ENCODE results near the gene SPATA16. TPM values are rescaled to one million over a fixed set of nuclear protein-coding genes. Genes with fewer than 3 reads are reported as not detected.
"Not testable (repeated sequence)": the region's sequence is repeated elsewhere in the genome, so short reads cannot be mapped to it uniquely, and the experiment has no call there.

SPATA16 gene
- total RNA-seq, 1 experiment from 2014 or later = not detected

DNA sequence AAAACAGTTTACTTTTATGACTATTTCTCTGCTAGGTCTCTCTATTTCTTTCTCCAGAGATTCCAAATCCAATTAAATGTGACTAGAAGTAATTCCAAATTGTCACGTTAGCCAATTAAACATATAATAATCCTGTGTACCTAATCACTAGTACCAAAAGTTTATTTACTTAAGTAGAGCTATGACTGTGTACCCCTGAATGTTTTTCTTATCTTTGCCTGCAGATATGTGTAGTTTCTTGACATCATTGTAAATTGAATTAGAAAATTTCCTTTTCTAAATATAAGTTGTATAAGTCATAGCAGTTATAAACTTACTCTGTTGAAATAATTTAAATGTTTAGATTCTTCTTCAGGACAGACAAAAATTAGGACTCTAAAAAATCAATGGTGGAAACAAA is 163.3 kb downstream of the SPATA16 start:
- Histone ChIP-seq H3K27me3 (ENCODE audit: low read length) (no peaks in the 10 kb centered on the region), H3K27ac (ENCODE audit: low read length) (no peak overlapping the region), H3K9ac (ENCODE audit: low read length) (no peak overlapping the region), H4K20me1 (ENCODE audit: insufficient read depth, low read depth, low read length) (no peaks in the 10 kb centered on the region), H3K4me2 (ENCODE audit: low read depth, low read length, poor library complexity, severe bottlenecking) (no peak overlapping the region), H3K36me3 (ENCODE audit: insufficient read depth, low read length) (no peaks in the 10 kb centered on the region), H3K9me2 (replicated peaks; ENCODE audit: insufficient read depth, low read length) (no peaks in the 10 kb centered on the region), H3K79me2 (ENCODE audit: low read length) (no peaks in the 10 kb centered on the region), H3K9me3 (ENCODE audit: low read length) (no peaks in the 10 kb centered on the region), H3K4me3 (ENCODE audit: low read length) (no peak overlapping the region), H2AFZ (ENCODE audit: low read length) (no peak overlapping the region), H3K4me1 (ENCODE audit: low read length) (no peaks in the 10 kb centered on the region)
- DNase-seq = no peak

DNA sequence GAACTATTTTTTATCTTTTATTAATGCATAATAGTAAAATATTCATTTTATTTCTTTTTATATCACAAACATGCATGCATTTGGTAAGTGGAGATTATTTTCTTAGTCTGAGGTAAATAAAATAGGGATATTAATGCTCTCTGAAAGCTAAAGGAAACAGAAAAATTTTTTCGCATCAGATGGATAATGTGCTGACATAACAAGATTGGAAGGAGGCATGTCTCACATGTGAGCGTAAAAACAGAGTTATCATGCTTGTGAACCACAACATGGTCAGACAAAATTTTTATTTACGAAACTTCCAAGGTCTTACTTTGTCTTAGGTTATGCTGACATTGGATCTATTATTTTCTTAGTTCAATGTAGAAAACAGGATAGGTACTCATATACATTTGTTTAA is 166.1 kb downstream of the SPATA16 start:
- Histone ChIP-seq H3K9ac (ENCODE audit: low read length) (no peak overlapping the region), H3K9me2 (replicated peaks; ENCODE audit: insufficient read depth, low read length) (no peaks in the 10 kb centered on the region), H3K79me2 (ENCODE audit: low read length) (no peaks in the 10 kb centered on the region), H3K4me1 (ENCODE audit: low read length) (no peaks in the 10 kb centered on the region), H2AFZ (ENCODE audit: low read length) (no peak overlapping the region), H4K20me1 (ENCODE audit: insufficient read depth, low read depth, low read length) (no peaks in the 10 kb centered on the region), H3K36me3 (ENCODE audit: insufficient read depth, low read length) (no peaks in the 10 kb centered on the region), H3K27ac (ENCODE audit: low read length) (no peak overlapping the region), H3K4me2 (ENCODE audit: low read depth, low read length, poor library complexity, severe bottlenecking) (no peak overlapping the region), H3K4me3 (ENCODE audit: low read length) (no peak overlapping the region), H3K9me3 (ENCODE audit: low read length) (no peaks in the 10 kb centered on the region), H3K27me3 (ENCODE audit: low read length) (no peaks in the 10 kb centered on the region)
- no peak for DNase-seq

DNA sequence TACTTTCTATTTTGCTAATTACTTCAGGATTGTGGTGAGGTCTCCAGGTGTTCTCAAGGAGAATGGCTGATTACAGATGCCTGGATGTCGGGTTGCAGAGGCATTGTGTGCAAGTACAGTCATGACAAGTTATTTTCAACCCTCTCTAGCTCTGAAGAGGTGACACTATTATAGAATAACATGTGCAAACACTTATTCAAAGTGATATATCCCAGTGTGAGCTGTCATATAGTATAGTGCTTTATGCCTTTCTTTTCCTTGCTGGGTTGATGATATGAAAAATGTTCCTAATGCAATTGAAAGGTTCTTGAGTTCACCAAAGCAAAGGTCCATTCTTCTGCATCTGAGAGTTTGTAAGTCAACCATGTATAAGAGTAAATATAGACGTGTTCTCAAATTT is 167.2 kb downstream of the SPATA16 start:
- Histone ChIP-seq H3K9me3 (ENCODE audit: low read length) (no peaks in the 10 kb centered on the region), H3K4me3 (ENCODE audit: low read length) (no peak overlapping the region), H2AFZ (ENCODE audit: low read length) (no peak overlapping the region), H3K27ac (ENCODE audit: low read length) (no peak overlapping the region), H4K20me1 (ENCODE audit: insufficient read depth, low read depth, low read length) (no peaks in the 10 kb centered on the region), H3K27me3 (ENCODE audit: low read length) (no peaks in the 10 kb centered on the region), H3K4me1 (ENCODE audit: low read length) (no peaks in the 10 kb centered on the region), H3K9me2 (replicated peaks; ENCODE audit: insufficient read depth, low read length) (no peaks in the 10 kb centered on the region), H3K79me2 (ENCODE audit: low read length) (no peaks in the 10 kb centered on the region), H3K4me2 (ENCODE audit: low read depth, low read length, poor library complexity, severe bottlenecking) (no peak overlapping the region), H3K9ac (ENCODE audit: low read length) (no peak overlapping the region), H3K36me3 (ENCODE audit: insufficient read depth, low read length) (no peaks in the 10 kb centered on the region)
- no peak for DNase-seq

DNA sequence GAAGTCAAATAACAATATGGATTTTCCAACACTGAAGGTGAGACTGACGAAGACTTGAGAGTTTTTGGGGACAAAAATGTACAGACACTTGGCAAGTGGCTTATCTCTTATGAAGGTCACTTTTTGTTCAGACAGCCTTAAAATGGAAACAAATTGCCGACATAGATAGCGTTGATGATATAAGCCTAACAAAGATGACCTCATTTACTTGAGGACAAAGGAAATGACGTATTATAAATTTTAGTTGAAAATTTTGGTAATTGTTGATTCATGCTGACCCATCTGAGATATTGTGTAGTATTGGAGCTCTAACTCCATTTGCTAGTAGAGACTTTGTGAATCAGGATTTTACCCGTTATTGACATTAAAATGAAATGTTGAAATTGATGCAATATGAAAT is 168.3 kb downstream of the SPATA16 start:
- no peaks in the 10 kb centered on the region for H3K36me3 ChIP-seq (ENCODE audit: insufficient read depth, low read length)
- no peaks in the 10 kb centered on the region for H3K27me3 ChIP-seq (ENCODE audit: low read length)
- no peaks in the 10 kb centered on the region for H3K79me2 ChIP-seq (ENCODE audit: low read length)
- no peaks in the 10 kb centered on the region for H3K9me2 ChIP-seq (replicated peaks; ENCODE audit: insufficient read depth, low read length)
- no peak overlapping the region for H3K9ac ChIP-seq (ENCODE audit: low read length)
- H4K20me1 ChIP-seq (ENCODE audit: insufficient read depth, low read depth, low read length) = no peaks in the 10 kb centered on the region
- H3K27ac ChIP-seq (ENCODE audit: low read length) = no peak overlapping the region
- no peaks in the 10 kb centered on the region for H3K4me1 ChIP-seq (ENCODE audit: low read length)
- no peaks in the 10 kb centered on the region for H3K9me3 ChIP-seq (ENCODE audit: low read length)
- H3K4me2 ChIP-seq (ENCODE audit: low read depth, low read length, poor library complexity, severe bottlenecking) = no peak overlapping the region
- DNase-seq = no peak
- no peak overlapping the region for H2AFZ ChIP-seq (ENCODE audit: low read length)
- H3K4me3 ChIP-seq (ENCODE audit: low read length) = no peak overlapping the region

DNA sequence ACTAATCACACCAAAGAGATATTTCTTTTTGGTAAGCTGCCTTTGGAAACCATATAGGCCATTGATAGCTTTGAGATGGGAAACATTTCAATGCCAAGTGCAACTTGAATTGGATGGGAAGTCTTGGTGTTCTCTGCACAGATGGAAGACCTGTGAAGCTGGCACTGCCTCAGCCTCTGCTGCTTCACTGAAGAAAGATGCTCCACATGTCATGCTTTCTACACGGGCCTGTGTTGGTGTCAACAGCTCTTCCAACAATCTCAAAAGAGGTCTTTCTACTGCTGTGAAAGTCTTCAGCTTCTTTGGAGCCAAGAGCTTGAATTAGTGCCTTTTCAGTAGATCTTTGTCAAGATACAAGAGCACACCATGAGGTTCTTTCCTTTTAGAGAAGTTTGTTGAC is 169.0 kb downstream of the SPATA16 start:
- no peaks in the 10 kb centered on the region for H3K9me2 ChIP-seq (replicated peaks; ENCODE audit: insufficient read depth, low read length)
- H3K27ac ChIP-seq (ENCODE audit: low read length) = no peak overlapping the region
- H3K9me3 ChIP-seq (ENCODE audit: low read length) = no peaks in the 10 kb centered on the region
- H3K27me3 ChIP-seq (ENCODE audit: low read length) = no peaks in the 10 kb centered on the region
- H3K36me3 ChIP-seq (ENCODE audit: insufficient read depth, low read length) = no peaks in the 10 kb centered on the region
- H3K9ac ChIP-seq (ENCODE audit: low read length) = no peak overlapping the region
- H3K4me3 ChIP-seq (ENCODE audit: low read length) = no peak overlapping the region
- DNase-seq = no peak
- no peak overlapping the region for H3K4me2 ChIP-seq (ENCODE audit: low read depth, low read length, poor library complexity, severe bottlenecking)
- no peaks in the 10 kb centered on the region for H4K20me1 ChIP-seq (ENCODE audit: insufficient read depth, low read depth, low read length)
- no peaks in the 10 kb centered on the region for H3K4me1 ChIP-seq (ENCODE audit: low read length)
- no peaks in the 10 kb centered on the region for H3K79me2 ChIP-seq (ENCODE audit: low read length)
- no peak overlapping the region for H2AFZ ChIP-seq (ENCODE audit: low read length)

DNA sequence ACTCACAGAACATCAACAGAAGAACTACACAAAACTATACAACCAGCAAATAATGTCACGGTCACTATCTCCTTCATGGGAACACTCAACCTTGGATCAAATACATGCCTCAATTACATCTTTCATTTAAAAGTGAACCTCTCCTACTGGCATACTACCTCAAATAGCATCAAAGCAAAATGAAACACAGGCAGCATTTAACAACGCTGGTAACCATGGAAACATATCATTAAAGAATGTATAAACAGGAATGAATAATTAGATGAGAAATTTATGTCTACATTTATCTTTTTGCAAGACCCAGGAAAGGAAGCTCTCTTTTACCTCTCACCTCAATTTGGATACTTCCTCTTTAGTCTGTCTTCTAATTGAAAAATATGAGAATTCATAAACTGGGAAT is 172.4 kb downstream of the SPATA16 start:
- Histone ChIP-seq H2AFZ (ENCODE audit: low read length) (no peak overlapping the region), H3K27ac (ENCODE audit: low read length) (no peak overlapping the region), H3K9me2 (replicated peaks; ENCODE audit: insufficient read depth, low read length) (no peaks in the 10 kb centered on the region), H3K9ac (ENCODE audit: low read length) (no peak overlapping the region), H3K4me1 (ENCODE audit: low read length) (no peaks in the 10 kb centered on the region), H3K4me3 (ENCODE audit: low read length) (no peak overlapping the region), H3K79me2 (ENCODE audit: low read length) (no peaks in the 10 kb centered on the region), H4K20me1 (ENCODE audit: insufficient read depth, low read depth, low read length) (no peaks in the 10 kb centered on the region), H3K27me3 (ENCODE audit: low read length) (no peaks in the 10 kb centered on the region), H3K4me2 (ENCODE audit: low read depth, low read length, poor library complexity, severe bottlenecking) (no peak overlapping the region), H3K9me3 (ENCODE audit: low read length) (no peaks in the 10 kb centered on the region), H3K36me3 (ENCODE audit: insufficient read depth, low read length) (no peaks in the 10 kb centered on the region)
- no peak for DNase-seq

DNA sequence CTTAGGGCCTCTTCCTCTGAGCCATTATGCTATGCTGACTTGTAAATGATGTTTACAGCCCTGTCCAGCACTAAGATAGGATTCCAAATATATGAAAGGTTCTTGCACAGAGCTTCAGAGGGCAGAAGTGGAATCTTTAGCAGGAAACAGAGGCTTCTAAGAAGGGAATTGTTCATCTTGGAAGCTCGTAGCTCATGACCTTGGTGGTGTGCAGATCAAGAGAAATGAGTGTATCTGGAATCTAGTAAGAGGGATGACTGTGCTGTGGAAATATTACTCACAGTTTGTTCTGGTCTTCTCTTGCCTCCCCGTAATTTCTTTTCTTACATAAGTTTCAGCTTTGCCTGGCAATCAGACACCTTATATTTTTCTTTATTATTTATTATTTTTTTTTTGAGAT is 175.8 kb downstream of the SPATA16 start:
- no peak overlapping the region for H2AFZ ChIP-seq (ENCODE audit: low read length)
- no peak overlapping the region for H3K4me2 ChIP-seq (ENCODE audit: low read depth, low read length, poor library complexity, severe bottlenecking)
- H3K27ac ChIP-seq (ENCODE audit: low read length) = no peak overlapping the region
- H3K27me3 ChIP-seq (ENCODE audit: low read length) = no peaks in the 10 kb centered on the region
- no peaks in the 10 kb centered on the region for H3K36me3 ChIP-seq (ENCODE audit: insufficient read depth, low read length)
- H3K4me3 ChIP-seq (ENCODE audit: low read length) = no peak overlapping the region
- no peak overlapping the region for H3K9ac ChIP-seq (ENCODE audit: low read length)
- no peaks in the 10 kb centered on the region for H3K4me1 ChIP-seq (ENCODE audit: low read length)
- no peaks in the 10 kb centered on the region for H3K9me2 ChIP-seq (replicated peaks; ENCODE audit: insufficient read depth, low read length)
- no peaks in the 10 kb centered on the region for H3K9me3 ChIP-seq (ENCODE audit: low read length)
- no peaks in the 10 kb centered on the region for H3K79me2 ChIP-seq (ENCODE audit: low read length)
- no peak for DNase-seq
- H4K20me1 ChIP-seq (ENCODE audit: insufficient read depth, low read depth, low read length) = no peaks in the 10 kb centered on the region

DNA sequence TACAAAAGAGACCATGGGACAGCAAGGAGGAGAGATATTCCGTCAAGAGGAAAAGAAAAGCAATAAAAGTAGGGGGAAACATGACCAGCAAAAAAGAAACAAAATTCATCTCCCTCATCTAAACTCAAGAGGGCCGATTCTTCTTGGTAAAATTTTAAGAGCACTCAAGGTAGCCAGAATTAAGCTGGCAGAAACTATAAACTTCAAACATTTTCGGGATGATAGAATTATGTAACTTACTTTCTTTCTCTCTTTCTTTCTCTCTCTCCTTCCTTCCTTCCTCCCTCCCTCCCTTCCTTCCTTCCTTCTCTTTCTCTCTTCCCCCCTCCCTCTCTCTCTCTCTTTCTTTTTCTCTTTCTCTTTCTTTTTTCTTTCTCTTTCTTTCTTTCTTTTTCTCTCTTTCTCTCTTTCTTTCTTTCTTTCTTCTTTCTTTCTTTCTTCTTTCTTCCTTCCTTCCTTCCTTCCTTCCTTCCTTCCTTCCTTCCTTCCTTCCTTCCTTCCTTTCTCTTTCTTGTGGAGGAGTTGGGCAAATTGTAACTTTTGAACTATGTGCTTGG is 180.3 kb downstream of the SPATA16 start:
- not testable (repeated sequence) for H3K27me3 ChIP-seq (ENCODE audit: low read length); DNase-seq; H3K9me2 ChIP-seq (replicated peaks; ENCODE audit: insufficient read depth, low read length); H3K9me3 ChIP-seq (ENCODE audit: low read length); H2AFZ ChIP-seq (ENCODE audit: low read length); H3K9ac ChIP-seq (ENCODE audit: low read length); H3K79me2 ChIP-seq (ENCODE audit: low read length); H3K4me2 ChIP-seq (ENCODE audit: low read depth, low read length, poor library complexity, severe bottlenecking); H3K27ac ChIP-seq (ENCODE audit: low read length); H3K4me3 ChIP-seq (ENCODE audit: low read length); H3K4me1 ChIP-seq (ENCODE audit: low read length); H4K20me1 ChIP-seq (ENCODE audit: insufficient read depth, low read depth, low read length); H3K36me3 ChIP-seq (ENCODE audit: insufficient read depth, low read length)

DNA sequence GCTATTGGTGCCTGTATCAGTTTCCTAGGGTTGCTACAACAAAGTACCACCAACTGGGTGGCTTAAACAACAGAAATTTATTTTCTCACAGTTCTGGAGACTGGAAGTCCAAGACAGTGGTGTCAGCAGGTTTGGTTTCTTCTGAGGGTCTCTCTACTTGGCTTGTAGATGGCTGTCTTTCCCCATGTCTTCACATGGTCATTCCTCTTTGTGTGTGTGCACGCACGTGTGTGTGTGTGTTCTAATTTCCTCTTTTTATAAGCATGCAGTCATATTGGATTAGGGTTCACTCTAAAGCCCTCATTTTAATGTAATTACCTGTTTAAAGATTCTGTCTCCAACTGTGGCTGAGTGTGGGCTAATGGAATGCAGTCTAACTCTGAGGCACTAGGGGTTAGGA is 182.5 kb downstream of the SPATA16 start:
- Histone ChIP-seq H3K4me3 (ENCODE audit: low read length) (no peak overlapping the region), H3K9ac (ENCODE audit: low read length) (no peak overlapping the region), H3K9me3 (ENCODE audit: low read length) (no peaks in the 10 kb centered on the region), H3K4me2 (ENCODE audit: low read depth, low read length, poor library complexity, severe bottlenecking) (no peak overlapping the region), H2AFZ (ENCODE audit: low read length) (no peak overlapping the region), H3K27me3 (ENCODE audit: low read length) (no peaks in the 10 kb centered on the region), H3K36me3 (ENCODE audit: insufficient read depth, low read length) (no peaks in the 10 kb centered on the region), H3K4me1 (ENCODE audit: low read length) (no peaks in the 10 kb centered on the region), H4K20me1 (ENCODE audit: insufficient read depth, low read depth, low read length) (no peaks in the 10 kb centered on the region), H3K79me2 (ENCODE audit: low read length) (no peaks in the 10 kb centered on the region), H3K27ac (ENCODE audit: low read length) (no peak overlapping the region), H3K9me2 (replicated peaks; ENCODE audit: insufficient read depth, low read length) (no peaks in the 10 kb centered on the region)
- DNase-seq = no peak

All from Karpas-422 (cell line).